ENCODE results near the gene ART4. TPM values are rescaled to one million over a fixed set of nuclear protein-coding genes. Genes with fewer than 3 reads are reported as not detected.

ART4 gene
- total RNA-seq: 43.5 and 57.0 TPM in 2 replicates

GRCh38 chr12:14843425-14843887 lies at the start of gene ART4:
ART4 (minus strand) TSS chr12:14843526; CDS start chr12:14843113, 413 bp downstream.

GRCh38 chr12:14885718-14886221 lies 42.4 kb upstream of the ART4 start, which contains the start of gene MGP:
MGP (minus strand) TSS chr12:14885854; CDS start chr12:14885791, 63 bp downstream.

GRCh38 chr12:14814014-14814413 lies 29.3 kb downstream of the ART4 start, which contains the start of gene SMCO3:
SMCO3 (minus strand) TSS chr12:14814182; CDS start chr12:14806680, 7,502 bp downstream.

GRCh38 chr12:14803011-14803829 lies 40.1 kb downstream of the ART4 start, which contains the start of the genes C12orf60 and WBP11:
C12orf60 (plus strand) TSS chr12:14803670; CDS start chr12:14822936, 19,266 bp downstream.
WBP11 (minus strand) TSS chr12:14803478; CDS start chr12:14801383, 2,095 bp downstream.

Other genes starting within 250 kb of the ART4 start
- gene GUCY2C, start 146.9 kb downstream of the ART4 start, total RNA-seq: not detected in 2 replicates
- gene WBP11, start 40.0 kb downstream of the ART4 start, total RNA-seq: 16.2 and 18.1 TPM in 2 replicates
- gene C12orf60, start 39.9 kb downstream of the ART4 start, total RNA-seq: 0.49 and 0.54 TPM in 2 replicates
- 0.65 and 2.0 TPM in 2 replicates for gene SMCO3, start 29.3 kb downstream of the ART4 start, total RNA-seq
- gene MGP, start 42.3 kb upstream of the ART4 start, total RNA-seq: 259 and 511 TPM in 2 replicates
- gene ERP27, start 95.0 kb upstream of the ART4 start, total RNA-seq: not detected in 2 replicates
- gene ARHGDIB, start 118.1 kb upstream of the ART4 start, total RNA-seq: 75.2 and 129 TPM in 2 replicates
- gene PDE6H, start 129.5 kb upstream of the ART4 start, total RNA-seq: 3.1 TPM in 1 of 2 replicates, not detected in the other